Muscle layer of duodenum (tissue), 2 donors: Measurements from ENCODE around the gene KCTD2.
"Not testable (repeated sequence)": the region's sequence is repeated elsewhere in the genome, so short reads cannot be mapped to it uniquely, and the experiment has no call there.

ENCODE experiments used
- H3K27ac ChIP-seq: one replicate; pipeline ENCODE4 v1.7.0; 2013; ENCODE audit warnings: mild to moderate bottlenecking, low read length
- H3K27me3 ChIP-seq: one replicate; pipeline ENCODE4 v1.7.0; 2013; ENCODE audit warnings: low read depth, mild to moderate bottlenecking, control low read depth, low read length
- H3K36me3 ChIP-seq, 2 donors: one replicate each; pipeline ENCODE4 v1.7.0; 2013; ENCODE audit warnings: low read length in 2 of 2, control low read depth in 1 of 2, mild to moderate bottlenecking in 1 of 2; ENCODE audit not compliant: insufficient read depth in 2 of 2, control insufficient read depth in 1 of 2
- H3K4me1 ChIP-seq, 2 donors: one replicate each; pipeline ENCODE4 v1.7.0; 2013; ENCODE audit warnings: low read length in 2 of 2, mild to moderate bottlenecking in 2 of 2, control low read depth in 1 of 2, moderate library complexity in 1 of 2; ENCODE audit not compliant: insufficient read depth in 2 of 2, control insufficient read depth in 1 of 2
- H3K4me3 ChIP-seq, 2 donors: one replicate each; pipeline ENCODE4 v1.7.0; 2013; ENCODE audit warnings: low read length in 2 of 2, low read depth in 1 of 2, mild to moderate bottlenecking in 1 of 2
- H3K9me3 ChIP-seq, 2 donors: one replicate each; pipeline ENCODE4 v1.7.0; 2013; ENCODE audit warnings: low read length in 2 of 2, control low read depth in 1 of 2, mild to moderate bottlenecking in 1 of 2; ENCODE audit not compliant: control insufficient read depth in 1 of 2
- donor health status: healthy.

KCTD2 gene

DNA sequence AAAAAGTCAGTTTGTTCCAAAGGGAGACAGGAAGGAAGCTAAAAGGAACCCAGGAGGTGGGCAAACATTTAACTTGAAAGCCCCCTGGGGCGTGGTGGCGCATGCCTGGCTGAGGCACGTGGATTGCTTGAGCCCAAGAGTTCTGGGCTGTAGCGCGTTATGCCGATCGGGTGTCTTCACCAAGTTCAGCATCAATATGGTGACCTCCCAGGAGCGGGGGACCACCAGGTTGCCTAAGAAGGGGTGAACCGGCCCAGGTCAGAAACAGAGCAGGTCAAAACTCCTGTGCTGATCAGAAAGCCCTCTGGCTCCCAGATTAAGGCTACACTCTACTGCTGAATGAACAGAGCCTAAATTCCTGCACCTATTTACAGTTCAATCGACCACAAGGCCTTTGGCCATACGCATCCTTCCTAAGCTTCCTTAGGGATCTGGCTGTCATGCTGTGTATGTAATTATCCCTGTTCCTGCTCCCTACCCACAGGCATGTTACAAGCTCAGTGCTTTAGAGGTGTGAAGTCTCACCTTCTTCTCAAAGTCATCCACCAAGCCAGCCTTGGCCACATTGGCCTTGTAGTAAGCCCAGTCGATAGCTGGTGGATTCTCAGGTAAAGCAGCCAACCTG lies 5.3 kb upstream of the KCTD2 start:
- Histone ChIP-seq H3K4me1 (peaks cover 0 to 8% of the 10 kb centered on the region in 2 donors), H3K36me3 (peaks cover 31 to 45% of the 10 kb centered on the region in 2 donors)

GRCh38 chr17:75043789-75044188 lies 3.2 kb upstream of the KCTD2 start:
- Histone ChIP-seq H3K4me1 (peaks cover 5 to 21% of the 10 kb centered on the region in 2 donors), H3K36me3 (peaks cover 26 to 37% of the 10 kb centered on the region in 2 donors)
- H3K27ac ChIP-seq, H3K27me3 ChIP-seq, H3K9me3 ChIP-seq, H3K4me3 ChIP-seq: not testable (repeated sequence)

More for the DNA sequence above, 5.3 kb upstream of the KCTD2 start:
- Histone ChIP-seq H3K9me3 (no peaks in the 10 kb centered on the region), H3K27ac (no peak overlapping the region), H3K27me3 (no peaks in the 10 kb centered on the region), H3K4me3 (no peak overlapping the region)

DNA sequence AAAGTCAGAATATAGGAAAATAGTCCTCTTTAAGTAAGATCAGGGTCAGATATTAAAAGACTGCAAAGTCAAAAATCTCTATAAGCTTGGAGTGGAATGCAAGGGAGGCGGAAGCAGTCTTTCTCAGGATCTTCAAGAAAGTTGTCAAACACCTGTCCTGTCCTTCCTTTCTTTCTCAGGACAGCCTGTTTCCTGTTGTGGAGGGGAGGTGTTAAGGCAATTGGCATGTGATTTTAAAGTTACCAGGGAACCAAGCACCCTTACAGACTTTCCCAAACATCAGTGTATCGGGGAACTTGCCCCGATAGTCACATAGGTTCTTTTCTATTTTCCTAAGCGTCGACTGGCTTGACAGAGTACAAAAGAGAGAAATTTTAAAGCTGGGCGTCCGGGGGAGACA lies 2.3 kb upstream of the KCTD2 start:
- Histone ChIP-seq H3K4me1 (peaks cover 5 to 25% of the 10 kb centered on the region in 2 donors), H3K27ac (no peak overlapping the region), H3K27me3 (no peaks in the 10 kb centered on the region), H3K4me3 (no peak overlapping the region), H3K36me3 (peaks cover 16 to 29% of the 10 kb centered on the region in 2 donors), H3K9me3 (no peaks in the 10 kb centered on the region)

GRCh38 chr17:75045946-75046406 lies 1.0 kb upstream of the KCTD2 start:
- peaks cover 5 to 25% of the 10 kb centered on the region in 2 donors for H3K4me1 ChIP-seq
- H3K27ac ChIP-seq: peak overlapping the region; percentile 93
- not testable (repeated sequence) for H3K9me3 ChIP-seq, H3K27me3 ChIP-seq
- peaks cover 6 to 21% of the 10 kb centered on the region in 2 donors for H3K36me3 ChIP-seq
- peak overlapping the region; percentile 78 to 81 for H3K4me3 ChIP-seq

GRCh38 chr17:75047398-75048098 lies 523 bp downstream of the KCTD2 start:
- Histone ChIP-seq H3K4me1 (peaks cover 5 to 25% of the 10 kb centered on the region in 2 donors), H3K27ac (peak overlapping the region; percentile 1), H3K4me3 (peak overlapping the region; percentile 71 to 78), H3K27me3 (no peaks in the 10 kb centered on the region), H3K36me3 (peaks cover 0 to 16% of the 10 kb centered on the region in 2 donors), H3K9me3 (no peaks in the 10 kb centered on the region)

- Histone ChIP-seq H3K36me3 (peaks cover 4 to 22% of the 10 kb centered on the region in 2 donors), H3K27ac (peak overlapping the region; percentile 58), H3K4me1 (peaks cover 5 to 25% of the 10 kb centered on the region in 2 donors), H3K9me3 (no peaks in the 10 kb centered on the region), H3K27me3 (no peaks in the 10 kb centered on the region), H3K4me3 (peak overlapping the region; percentile 71 to 78)
Measured at GRCh38 chr17:75048249-75048878, 1.3 kb downstream of the KCTD2 start.

- H3K36me3 ChIP-seq: peaks cover 4 to 26% of the 10 kb centered on the region in 2 donors
- no peaks in the 10 kb centered on the region for H3K27me3 ChIP-seq
- H3K4me3 ChIP-seq: peak overlapping the region in 1 of 2 donors; percentile 71
- no peaks in the 10 kb centered on the region for H3K9me3 ChIP-seq
- peak overlapping the region; percentile 58 for H3K27ac ChIP-seq
- peaks cover 5 to 25% of the 10 kb centered on the region in 2 donors for H3K4me1 ChIP-seq
Measured at GRCh38 chr17:75049057-75049456, 2.0 kb downstream of the KCTD2 start.

DNA sequence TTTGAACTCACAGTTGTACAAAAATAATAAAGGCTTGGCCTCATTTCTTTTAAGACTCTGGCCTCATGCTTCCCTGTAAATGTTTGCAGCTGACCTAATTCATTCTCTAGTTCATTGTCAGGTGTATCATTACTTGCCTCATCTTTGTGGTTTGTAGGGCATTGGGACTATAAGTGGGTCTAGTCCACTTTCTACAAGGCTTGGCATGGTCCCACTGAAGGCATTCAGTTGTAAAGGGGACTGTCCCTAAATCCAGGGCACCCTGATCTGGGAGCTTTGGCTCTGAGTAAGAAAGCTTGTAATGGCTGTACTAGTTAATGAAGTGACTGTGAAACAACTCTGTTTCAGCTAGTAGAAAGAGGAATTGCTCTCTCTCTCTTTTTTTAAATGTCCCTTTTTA lies 2.7 kb downstream of the KCTD2 start:
- Histone ChIP-seq H3K27me3 (no peaks in the 10 kb centered on the region), H3K27ac (no peak overlapping the region), H3K9me3 (no peaks in the 10 kb centered on the region), H3K4me1 (peaks cover 5 to 24% of the 10 kb centered on the region in 2 donors), H3K4me3 (no peak overlapping the region), H3K36me3 (peaks cover 4 to 27% of the 10 kb centered on the region in 2 donors)

DNA sequence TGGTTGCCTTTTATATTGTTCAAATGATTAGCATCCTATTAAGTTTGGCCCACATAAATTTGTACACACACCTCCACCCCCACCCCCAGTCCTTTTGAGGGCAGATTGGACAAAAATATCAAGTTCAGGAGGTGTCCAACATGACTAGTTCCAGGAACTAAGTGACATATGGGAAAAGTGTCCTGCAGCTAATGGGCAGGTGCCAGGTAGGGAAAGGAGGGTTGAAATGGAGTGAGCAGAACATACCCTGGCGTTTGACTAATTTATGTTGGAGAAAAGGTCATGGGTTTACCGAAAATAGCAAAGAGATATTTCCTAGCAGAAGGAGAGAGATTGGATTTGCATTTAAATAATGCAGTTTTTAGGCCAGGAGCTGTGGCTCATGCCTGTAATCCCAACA lies 4.9 kb downstream of the KCTD2 start:
- Histone ChIP-seq H3K27ac (no peak overlapping the region), H3K36me3 (peaks cover 4 to 40% of the 10 kb centered on the region in 2 donors), H3K9me3 (no peaks in the 10 kb centered on the region), H3K4me3 (no peak overlapping the region), H3K27me3 (no peaks in the 10 kb centered on the region), H3K4me1 (peaks cover 5 to 17% of the 10 kb centered on the region in 2 donors)

DNA sequence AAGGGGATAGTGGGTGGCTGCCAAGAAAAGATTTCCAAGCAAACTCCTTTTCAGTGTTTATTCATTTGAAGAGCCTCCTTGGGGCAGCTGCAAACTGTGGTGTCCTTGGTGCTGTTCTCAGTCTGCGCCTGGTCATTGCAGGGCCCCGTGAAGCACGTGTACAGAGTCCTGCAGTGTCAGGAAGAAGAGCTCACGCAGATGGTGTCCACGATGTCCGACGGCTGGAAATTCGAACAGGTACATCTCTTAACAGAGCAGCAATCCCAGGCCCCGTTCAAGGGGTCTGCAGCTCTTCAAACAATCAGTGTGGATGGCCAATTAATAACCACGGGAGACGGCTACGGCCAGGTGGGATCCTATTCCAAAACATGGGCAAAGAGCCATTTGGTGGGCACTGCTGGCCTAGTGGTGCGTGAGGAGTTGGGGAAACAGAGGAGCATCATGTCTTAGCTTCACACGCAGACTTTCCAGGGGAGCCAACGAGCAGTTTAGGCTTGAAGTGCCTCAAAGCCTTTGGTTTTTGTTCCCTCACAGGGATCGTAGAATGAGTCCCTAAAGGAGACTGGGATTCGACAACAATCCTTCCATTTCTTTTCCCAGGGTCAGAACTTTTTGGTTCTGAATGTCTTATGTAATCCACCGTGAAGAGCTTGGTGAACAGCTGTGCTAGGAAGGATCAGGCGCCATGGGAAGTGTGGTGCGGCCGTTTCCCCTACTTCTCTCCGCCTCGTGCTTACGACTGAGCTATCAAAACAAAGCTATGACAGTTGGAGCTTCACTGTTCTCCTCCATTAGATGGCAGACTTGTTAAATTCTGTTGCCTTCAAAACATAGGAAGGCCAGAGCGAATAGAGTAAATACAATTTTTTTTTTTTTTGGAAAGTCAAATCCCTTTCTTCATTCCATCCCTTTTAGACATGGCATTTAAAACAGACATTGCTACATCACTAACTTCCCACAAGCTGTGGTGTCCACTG lies 12.6 kb downstream of the KCTD2 start:
- Histone ChIP-seq H3K27ac (no peak overlapping the region), H3K36me3 (peaks cover 25 to 55% of the 10 kb centered on the region in 2 donors), H3K9me3 (no peaks in the 10 kb centered on the region)

More for the DNA sequence above, 12.6 kb downstream of the KCTD2 start:
- Histone ChIP-seq H3K27me3 (no peaks in the 10 kb centered on the region), H3K4me3 (no peak overlapping the region), H3K4me1 (peaks cover 0 to 12% of the 10 kb centered on the region in 2 donors)
